AG04450 (cell line): ENCODE data around the gene SLC11A1. TPM values are rescaled to one million over a fixed set of nuclear protein-coding genes. Genes with fewer than 3 reads are reported as not detected.

Experiments used
- CTCF ChIA-PET: fragments of 300-600, 350-600 bp; formaldehyde crosslinking; extraction: SDS; loops from one replicate; lab custom pipeline; 2022; ENCODE audit warnings: antibody characterized with exemption, inconsistent platforms; lab: Charles Lee
- POLR2A ChIA-PET: fragments of 350-600 bp; formaldehyde crosslinking; extraction: SDS; loops from one replicate; lab custom pipeline; 2021; ENCODE audit warnings: antibody characterized with exemption, inconsistent platforms; lab: Yijun Ruan, JAX
- DNase-seq: peaks from one replicate; pipeline ENCODE4 v3.0.0-alpha.2; 2011; ENCODE audit warnings: low read depth, low spot score
- H3K27ac ChIP-seq: one replicate; pipeline ENCODE4 v1.5.1; 2012; ENCODE audit warnings: low read depth, low read length, control low read depth
- H3K27me3 ChIP-seq: one replicate; pipeline ENCODE4 v1.6.0; 2012; ENCODE audit warnings: low read length; ENCODE audit not compliant: control insufficient read depth, insufficient read depth
- H3K4me3 ChIP-seq: 2 replicates; pipeline ENCODE4 v1.5.1; 2011; ENCODE audit warnings: mild to moderate bottlenecking, low read depth, low read length, control low read depth
- H3K9me3 ChIP-seq: 2 replicates; pipeline ENCODE4 v1.5.1; 2012; ENCODE audit warnings: low read length; ENCODE audit not compliant: control insufficient read depth, insufficient read depth
- CTCF ChIP-seq: IDR thresholded peaks from 2 replicates; pipeline ENCODE4 v1.5.1; 2011; ENCODE audit warnings: low read depth, low read length, control low read depth, inconsistent platforms
- polyA plus RNA-seq: library from polyadenylated mRNA; depleted of rRNA; stranded (reverse); fragments of >200 nt; gene quantifications from 2 replicates; pipeline ENCODE4 v1.2.3, GENCODE V29; 2011

The SLC11A1 gene
- polyA plus RNA-seq, 1 experiment, result not detected

GRCh38 chr2:218418321-218418716, 36.2 kb downstream of the SLC11A1 start:
- Histone ChIP-seq H3K27me3 (peaks cover 3% of the 10 kb centered on the region), H3K4me3 (no peak overlapping the region), H3K9me3 (no peaks in the 10 kb centered on the region), H3K27ac (no peak overlapping the region)
- TF ChIP-seq CTCF, result no peak
- DNase-seq, result no peak
- ChIA-PET CTCF (no interaction called here), POLR2A (no interaction called here)

DNA sequence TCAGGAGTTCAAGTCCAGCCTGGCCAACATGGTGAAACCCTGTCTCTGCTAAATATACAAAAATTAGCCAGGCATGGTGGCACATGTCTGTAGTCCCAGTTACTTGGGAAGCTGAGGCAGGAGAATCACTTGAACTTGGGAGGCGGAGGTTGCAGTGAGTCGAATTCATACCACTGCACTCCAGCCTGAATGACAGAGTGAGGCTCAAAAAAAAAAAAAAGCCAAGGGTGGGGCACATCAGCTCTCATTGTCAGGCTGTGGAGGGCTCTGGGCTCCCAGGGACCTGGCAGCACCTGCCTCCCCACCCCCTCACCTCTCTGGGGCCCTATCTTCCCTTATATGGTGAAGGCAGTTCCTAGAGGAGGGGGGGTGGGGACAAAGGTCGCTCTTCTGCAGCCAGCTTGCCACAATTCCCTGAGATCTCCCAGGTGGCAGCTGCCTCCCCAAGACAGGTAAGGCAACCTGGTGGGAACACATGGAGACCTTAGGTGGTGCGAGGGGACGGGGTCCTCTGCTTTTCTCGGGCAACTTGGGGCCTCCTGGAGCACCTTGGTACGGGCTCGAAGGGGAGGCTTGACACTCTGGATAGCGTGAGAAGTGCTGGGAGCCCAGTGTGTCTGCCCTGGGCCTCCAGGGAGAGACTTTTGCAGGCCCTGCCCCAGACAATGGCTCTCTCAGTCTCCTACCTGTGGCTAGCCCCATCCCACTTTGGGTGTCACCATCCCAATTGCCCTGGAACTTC, 36.8 kb downstream of the SLC11A1 start, which contains the start of gene VIL1:
Gene VIL1 (plus strand): TSS at position 407 of the 742 bp plus-strand sequence. CDS start 4,656 bp downstream, outside the sequence.
- POLR2A ChIA-PET, result no interaction called here
- no peak for DNase-seq
- no peaks in the 10 kb centered on the region for H3K9me3 ChIP-seq
- H3K4me3 ChIP-seq, result no peak within 1 kb of the TSS
- no peak for TF ChIP-seq CTCF
- CTCF ChIA-PET, result no interaction called here
- H3K27ac ChIP-seq, result no peak within 1 kb of the TSS
- peaks cover 3% of the 10 kb centered on the region for H3K27me3 ChIP-seq

GRCh38 chr2:218419630-218420216, 37.6 kb downstream of the SLC11A1 start:
- H3K4me3 ChIP-seq, result no peak overlapping the region
- POLR2A ChIA-PET, result no interaction called here
- TF ChIP-seq CTCF, result no peak
- no peak overlapping the region for H3K27ac ChIP-seq
- no peak for DNase-seq
- CTCF ChIA-PET, result no interaction called here
- no peaks in the 10 kb centered on the region for H3K9me3 ChIP-seq
- H3K27me3 ChIP-seq, result peaks cover 3% of the 10 kb centered on the region

GRCh38 chr2:218421027-218421426, 39.0 kb downstream of the SLC11A1 start:
- POLR2A ChIA-PET, result no interaction called here
- Histone ChIP-seq H3K4me3 (no peak overlapping the region), H3K9me3 (no peaks in the 10 kb centered on the region), H3K27ac (no peak overlapping the region), H3K27me3 (peaks cover 5% of the 10 kb centered on the region)
- CTCF ChIA-PET, result no interaction called here
- DNase-seq, result no peak
- TF ChIP-seq CTCF, result no peak

- no peak for TF ChIP-seq CTCF
- CTCF ChIA-PET, result no interaction called here
Observed at GRCh38 chr2:218422403-218423086, 40.5 kb downstream of the SLC11A1 start.

More at GRCh38 chr2:218422403-218423086, 40.5 kb downstream of the SLC11A1 start:
- POLR2A ChIA-PET, result no interaction called here
- Histone ChIP-seq H3K27ac (no peak overlapping the region), H3K27me3 (peaks cover 5% of the 10 kb centered on the region), H3K9me3 (no peaks in the 10 kb centered on the region), H3K4me3 (no peak overlapping the region)
- no peak for DNase-seq
